Femur (tissue), 1 donor: ENCODE measurements around the gene PTTG1IP.

Experiments used
- DNase-seq: peaks from one replicate; pipeline ENCODE4 v3.0.0-alpha.2; 2017

Gene PTTG1IP

DNA sequence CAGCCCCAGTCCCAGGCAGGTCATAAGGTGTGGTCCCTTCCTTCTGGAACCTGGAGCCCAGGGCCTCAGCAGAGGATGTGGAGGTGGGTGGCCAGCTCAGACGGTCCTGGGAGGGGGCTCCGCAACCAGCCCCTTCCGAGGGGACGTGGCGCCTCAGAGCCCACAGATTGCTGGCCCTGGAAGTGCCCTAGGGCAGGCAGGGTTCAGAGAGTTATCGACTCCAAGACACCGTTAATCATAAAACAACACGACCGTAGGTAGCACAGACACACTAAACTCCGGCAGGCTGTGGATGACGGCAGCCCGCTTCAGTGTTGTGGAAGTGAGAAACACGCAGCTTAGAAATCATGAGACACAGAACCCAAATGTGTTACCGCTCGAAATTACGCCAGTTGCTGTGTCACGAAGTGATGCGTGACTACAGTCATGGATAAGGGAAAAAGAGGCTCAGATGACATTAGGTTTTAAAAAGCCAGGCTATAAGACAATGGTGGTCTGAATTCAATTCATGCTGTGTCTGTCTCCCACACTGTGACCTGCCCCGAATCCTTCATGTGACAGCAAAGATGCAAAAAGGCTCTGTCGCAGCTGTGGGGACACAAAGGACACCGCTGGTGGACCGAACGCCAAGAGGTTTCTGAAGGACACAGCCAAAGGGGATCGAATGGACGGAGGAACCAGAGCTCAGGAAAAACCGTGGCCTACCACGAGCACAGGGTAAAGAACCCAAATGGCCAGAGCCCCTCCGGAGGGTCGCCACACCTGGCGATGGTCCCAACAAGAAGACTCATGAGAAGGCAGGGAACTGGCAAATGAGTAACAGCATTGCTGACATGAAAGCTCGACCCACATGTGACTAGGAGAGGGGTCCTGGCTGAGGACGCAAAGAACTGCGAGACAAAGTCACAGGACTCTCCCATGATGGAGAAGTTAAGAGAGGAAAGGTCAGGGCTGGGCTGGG lies 53.9 kb downstream of the PTTG1IP start:
- no peak for DNase-seq

DNA sequence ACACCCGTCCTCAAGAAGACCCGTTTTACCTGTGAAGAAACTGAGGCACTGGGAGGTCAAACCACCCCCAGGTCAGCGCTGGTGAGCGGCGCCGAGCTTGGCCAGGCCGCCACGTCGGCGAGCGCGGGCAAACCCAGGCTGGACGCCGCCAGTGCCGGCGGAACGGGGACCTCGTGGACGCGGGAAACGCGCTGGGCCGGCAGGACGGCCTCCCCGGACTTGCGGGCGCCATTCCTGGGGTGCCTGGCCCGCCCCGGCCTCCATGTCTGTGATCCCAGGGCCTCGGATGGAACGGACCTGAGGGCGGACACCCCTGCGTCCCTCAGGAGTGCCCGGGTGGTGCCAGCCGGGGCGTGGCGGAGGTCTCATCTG lies 54.9 kb downstream of the PTTG1IP start:
- DNase-seq, result no peak

- DNase-seq, result peak; percentile 89
Observed at GRCh38 chr21:44817914-44818639, 55.4 kb downstream of the PTTG1IP start, which contains the start of gene SUMO3. Gene SUMO3 (minus strand): TSS chr21:44818062. CDS start chr21:44817968, 94 bp downstream.

DNA sequence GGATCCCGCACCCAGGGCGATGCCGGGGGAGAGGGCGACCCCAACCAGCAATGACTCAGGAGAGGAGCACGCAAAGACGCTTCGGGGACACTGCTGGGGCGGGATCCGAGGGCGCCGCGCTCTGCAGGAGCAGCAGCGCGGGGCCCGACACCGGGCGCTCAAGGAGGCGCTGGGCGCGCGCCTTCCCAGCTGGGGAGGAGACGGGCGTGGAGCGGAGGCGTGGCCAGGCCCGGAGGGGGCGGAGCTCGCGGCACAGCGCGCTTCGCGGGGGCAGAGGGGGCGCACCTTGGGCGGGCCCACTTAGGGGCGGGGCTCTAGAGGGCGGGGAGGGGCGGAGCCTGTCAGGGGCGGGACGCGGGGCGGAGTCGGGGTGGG lies 56.0 kb downstream of the PTTG1IP start:
- peak; percentile 94 for DNase-seq

DNA sequence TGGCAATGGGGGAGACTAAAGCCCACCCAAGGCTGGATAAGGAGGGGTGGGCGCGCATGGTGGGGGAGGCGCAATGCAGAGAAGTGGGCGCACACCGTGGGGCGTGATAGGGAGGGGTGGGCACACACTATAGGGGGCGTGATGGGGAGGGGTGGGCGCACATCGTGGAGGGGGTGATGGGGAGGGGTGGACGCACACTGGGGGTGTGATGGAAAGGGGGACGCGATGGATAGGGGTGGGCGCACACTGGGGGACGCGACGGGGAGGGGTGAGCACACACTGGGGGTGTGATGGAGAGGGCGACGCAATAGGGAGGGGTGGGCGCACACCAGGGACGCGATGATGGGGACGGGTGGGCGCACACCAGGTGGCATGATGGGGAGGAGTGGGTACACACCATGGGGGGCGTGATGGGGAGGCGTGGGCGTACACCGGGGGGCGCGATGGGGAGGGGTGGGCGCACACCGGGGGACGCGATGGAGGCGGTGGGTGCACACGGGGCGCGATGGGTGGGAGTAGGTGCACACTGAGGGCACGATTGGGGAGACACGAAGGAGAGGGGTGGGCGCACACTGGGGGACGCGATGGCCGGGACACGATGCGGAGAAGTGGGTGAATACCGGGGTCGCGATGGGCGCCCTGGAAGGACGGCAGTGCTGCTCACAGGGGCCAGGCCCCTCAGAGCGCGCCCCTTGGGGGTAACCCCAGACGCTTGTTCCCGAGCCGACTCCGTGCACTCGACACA lies 56.6 kb downstream of the PTTG1IP start:
- no peak for DNase-seq

- no peak for DNase-seq
Observed at GRCh38 chr21:44815852-44816628, 57.5 kb downstream of the PTTG1IP start.

DNA sequence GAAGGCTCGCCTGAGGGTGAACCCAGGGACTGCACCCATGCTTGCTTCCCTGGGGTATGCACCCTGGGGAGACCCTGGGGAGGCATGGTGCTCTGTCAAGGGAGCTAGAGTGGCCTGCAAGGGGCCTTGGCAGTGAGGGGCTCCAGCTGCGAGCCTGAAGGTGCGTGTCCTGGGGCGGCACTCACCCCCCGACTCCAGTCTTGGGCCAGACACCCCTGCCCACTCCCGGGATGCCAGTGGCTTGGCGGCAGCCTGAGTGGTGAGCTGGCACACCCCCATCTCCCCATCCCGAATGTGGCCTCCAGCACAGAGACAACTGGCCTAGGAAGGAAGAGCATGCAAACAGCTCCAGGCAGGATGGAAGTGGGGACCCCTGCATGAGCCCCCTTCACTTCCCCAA lies 58.3 kb downstream of the PTTG1IP start:
- no peak for DNase-seq

DNA sequence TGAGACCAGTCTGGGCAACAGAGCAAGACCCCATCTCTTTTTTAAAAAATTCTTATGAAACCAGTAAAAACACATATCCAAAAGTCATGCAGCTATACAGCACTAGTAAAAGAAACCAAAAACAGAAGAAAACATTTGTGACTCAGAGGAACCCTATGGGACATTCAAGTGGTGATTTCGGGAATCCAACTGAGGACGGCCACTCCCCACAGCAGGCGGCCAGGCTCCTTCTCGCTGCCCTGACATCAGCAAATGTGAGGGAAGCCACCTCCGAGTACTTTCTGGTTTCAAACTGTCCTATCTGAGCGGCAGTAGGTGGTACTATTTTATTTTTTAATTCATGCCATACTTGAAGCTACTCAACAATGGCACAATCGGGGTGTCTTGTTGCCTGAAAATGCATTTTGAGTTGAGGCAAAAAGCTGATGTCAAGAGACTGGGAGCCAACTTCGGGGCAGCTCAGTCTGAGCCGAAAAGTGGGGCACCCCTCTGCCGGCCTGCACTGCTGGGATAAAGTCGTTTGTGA lies 58.9 kb downstream of the PTTG1IP start:
- DNase-seq, result no peak

- DNase-seq, result no peak
Observed at GRCh38 chr21:44813727-44814126, 59.8 kb downstream of the PTTG1IP start.

DNA sequence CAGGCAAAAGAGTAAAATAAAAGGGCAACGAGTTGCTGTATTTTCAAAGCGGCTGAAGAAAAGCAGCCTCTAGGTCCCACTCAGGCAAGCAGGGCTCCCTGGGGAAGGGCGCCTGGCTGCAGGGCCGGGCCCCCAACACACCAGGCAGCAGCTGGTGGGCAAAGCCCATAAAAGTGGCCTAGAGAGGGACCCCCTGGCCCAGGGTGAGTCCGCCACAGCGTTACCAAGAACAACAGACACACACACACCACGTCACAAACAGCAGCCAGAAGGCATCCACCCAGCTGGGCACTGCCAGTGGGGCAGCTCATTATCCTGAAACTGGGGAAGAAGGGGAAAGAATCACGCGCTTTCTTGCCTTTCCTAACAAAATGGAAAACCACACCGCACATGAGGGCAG lies 60.3 kb downstream of the PTTG1IP start:
- DNase-seq, result no peak

- DNase-seq, result no peak
Observed at GRCh38 chr21:44812640-44813039, 60.9 kb downstream of the PTTG1IP start.

GRCh38 chr21:44810779-44811178 lies 62.7 kb downstream of the PTTG1IP start:
- DNase-seq, result no peak

- DNase-seq, result no peak
Observed at GRCh38 chr21:44805859-44806258, 67.6 kb downstream of the PTTG1IP start.

DNA sequence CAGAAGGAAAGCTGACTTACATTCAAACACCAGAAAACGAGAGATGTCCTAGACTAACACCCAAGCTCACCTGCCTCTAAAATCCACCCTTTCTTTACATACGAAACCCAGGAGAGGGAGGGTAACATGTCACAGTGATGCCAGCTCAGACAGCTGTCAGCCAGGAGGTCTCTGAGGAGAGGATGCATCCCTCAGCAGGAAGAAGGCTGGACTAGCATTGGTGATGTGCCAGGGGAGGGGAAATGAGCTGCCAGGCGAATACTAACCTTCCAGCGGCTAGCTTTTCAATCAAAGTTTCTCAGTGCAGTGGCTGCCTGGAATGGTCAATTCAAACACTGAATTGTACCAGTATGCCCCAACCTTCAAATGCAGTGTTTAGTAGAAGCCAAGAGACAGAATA lies 68.3 kb downstream of the PTTG1IP start:
- DNase-seq, result no peak

DNA sequence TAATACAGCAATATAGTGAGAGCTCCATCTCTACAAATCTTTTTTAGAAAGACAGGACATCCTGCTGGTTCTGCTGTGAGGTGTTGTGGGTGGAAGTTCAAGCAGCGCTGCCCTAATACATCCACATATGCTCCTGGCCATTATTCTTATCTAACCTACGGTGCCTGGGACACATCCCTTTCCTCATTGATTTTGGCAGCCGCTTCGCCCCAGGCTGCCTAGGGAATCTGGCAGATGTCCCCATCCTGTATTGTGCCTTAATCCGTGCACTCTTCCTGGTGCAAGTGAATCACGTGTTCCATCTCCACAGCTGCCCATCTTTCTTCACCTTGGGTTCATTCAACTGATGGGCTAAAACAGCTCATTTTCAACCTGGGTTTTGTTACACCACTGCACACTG lies 68.7 kb downstream of the PTTG1IP start:
- no peak for DNase-seq

DNA sequence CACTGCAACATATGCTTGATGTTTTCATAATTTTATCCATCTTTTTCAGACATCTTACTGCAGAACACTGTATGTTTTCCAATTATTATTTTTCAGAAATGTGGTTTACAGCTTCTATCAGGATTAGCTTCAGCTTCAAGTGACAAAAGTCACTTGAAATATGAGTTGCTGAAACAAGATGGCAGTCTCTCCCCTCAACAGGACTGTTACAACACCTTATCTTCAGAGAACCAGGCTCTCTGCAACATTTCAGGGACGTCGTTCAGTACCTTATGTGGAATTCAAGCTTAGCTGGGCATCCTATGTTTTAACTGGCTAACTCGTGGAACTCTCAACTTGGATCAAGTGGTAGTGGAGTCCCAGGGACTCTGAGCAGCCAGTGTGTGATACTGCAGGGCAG lies 69.8 kb downstream of the PTTG1IP start:
- DNase-seq, result no peak

GRCh38 chr21:44802396-44803153 lies 70.9 kb downstream of the PTTG1IP start:
- DNase-seq, result no peak

- DNase-seq, result peak; percentile 91
Observed at GRCh38 chr21:44801468-44802395, 71.8 kb downstream of the PTTG1IP start, which contains the start of gene UBE2G2. Gene UBE2G2 (minus strand): TSS chr21:44801820. CDS start chr21:44801748, 72 bp downstream.

DNA sequence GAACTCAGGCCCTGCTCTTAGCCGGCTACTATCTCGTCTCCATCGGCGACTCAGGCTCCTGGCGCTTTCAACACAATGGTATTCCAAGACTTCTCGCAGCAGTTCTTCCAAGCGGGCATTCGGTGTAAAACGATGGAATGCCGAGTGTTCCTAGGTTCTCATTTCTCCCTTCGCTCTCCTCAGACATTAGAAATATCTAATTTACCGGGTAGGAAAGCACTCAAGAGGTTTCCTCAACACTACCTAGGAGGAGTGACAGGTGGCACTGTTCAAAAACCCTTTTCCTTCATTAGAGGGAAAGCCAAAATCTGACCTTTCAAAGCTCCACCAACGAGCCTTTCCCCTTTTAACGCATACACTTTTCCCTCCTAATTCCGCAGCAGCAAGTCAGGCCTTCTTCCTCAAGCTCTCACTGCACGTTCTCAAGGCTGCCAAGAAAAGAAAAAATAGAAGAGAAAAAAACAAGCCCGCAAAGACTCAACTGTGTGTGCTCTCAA lies 72.5 kb downstream of the PTTG1IP start:
- no peak for DNase-seq

GRCh38 chr21:44800103-44800502 lies 73.4 kb downstream of the PTTG1IP start:
- no peak for DNase-seq
